Thyroid gland (tissue), 4 donors: ENCODE results near the gene IFT25. TPM values are rescaled to one million over a fixed set of nuclear protein-coding genes. Genes with fewer than 3 reads are reported as not detected.

Experiments
- DNase-seq, 2 donors: peaks; one replicate each; pipeline ENCODE4 v3.0.0-alpha.2; 2019
- H3K27ac ChIP-seq, 3 donors: fragments of 200-600 bp; sonication (generic); 1 replicate in 2 of 3; 2 replicates in 1 of 3; pipeline ENCODE4 v1.5.1; 2016 to 2019; ENCODE audit warnings: mild to moderate bottlenecking in 1 of 3, moderate library complexity in 1 of 3
- H3K27me3 ChIP-seq: fragments of 200-600 bp; sonication (generic); one replicate; pipeline ENCODE4 v1.5.1; 2019
- H3K36me3 ChIP-seq, 2 donors: fragments of 200-600 bp; sonication (generic); one replicate each; pipeline ENCODE4 v1.5.1; 2016 to 2019
- H3K4me1 ChIP-seq, 2 donors: fragments of 200-600 bp; sonication (generic); one replicate each; pipeline ENCODE4 v1.5.1; 2017 to 2019
- H3K4me3 ChIP-seq, 3 donors: fragments of 200-600 bp; sonication (generic); replicated peaks in 1 of 3; 1 replicate in 2 of 3; 2 replicates in 1 of 3; pipeline ENCODE4 v1.5.1; 2016; ENCODE audit warnings: mild to moderate bottlenecking in 1 of 3
- H3K9me3 ChIP-seq: fragments of 200-600 bp; sonication (generic); one replicate; pipeline ENCODE4 v1.5.1; 2017
- POLR2A ChIP-seq, 2 donors: fragments of 450-650 bp; IDR thresholded peaks; one replicate each; pipeline ENCODE4 v1.6.1; 2017; ENCODE audit warnings: antibody characterized with exemption in 2 of 2, mild to moderate bottlenecking in 2 of 2, moderate library complexity in 1 of 2
- WGBS, 2 donors: methylation state at CpG; one replicate each; pipeline ENCODE4 v1.1.5; 2017; 5-methylcytosine and 5-hydroxymethylcytosine counted together
- intact Hi-C: fragments of 100-400 bp; cut with DNase I; formaldehyde crosslinking; loops from one replicate; pipeline ENCODE4 v1.15.1; 2023
- total RNA-seq, 4 donors: library from RNA; depleted of rRNA; stranded (reverse); fragments of >200 nt; gene quantifications; one replicate each; pipeline ENCODE4 v1.2.3, GENCODE V29; 2016
- TF ChIP-seq, protein P1 (sequence below), 6 experiments: fragments of 200-600 bp in 3 of 6; fragments of 450-650 bp in 3 of 6; sonication (generic) in 3 of 6; IDR thresholded peaks; one replicate each; pipeline ENCODE4 v1.5.1; 2016 to 2019; ENCODE audit warnings: antibody characterized with exemption in 6 of 6, mild to moderate bottlenecking in 2 of 6, inconsistent platforms in 1 of 6, moderate library complexity in 1 of 6

IFT25 gene
- total RNA-seq, 4 donors from 2014 or later = 42.4 to 116 (median 77.7) TPM

DNA sequence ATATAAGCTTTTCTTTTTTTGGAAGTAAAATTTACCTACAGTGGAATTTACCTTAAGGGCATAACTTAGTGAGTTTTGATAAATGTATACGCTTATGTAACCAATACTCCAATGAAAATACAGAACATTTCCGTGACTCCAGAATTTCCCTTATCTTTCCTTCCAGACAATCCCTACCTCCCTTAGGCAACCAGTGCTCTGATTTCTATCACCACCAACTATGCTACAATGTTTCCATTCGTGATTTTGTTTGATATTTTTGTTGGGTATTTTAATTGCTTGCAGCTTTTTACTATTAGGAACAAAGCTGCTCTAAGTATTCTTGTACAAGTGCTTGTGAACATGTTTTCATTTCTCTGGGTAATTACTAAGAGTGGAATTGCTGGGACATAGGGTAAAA is 14.6 kb downstream of the IFT25 start:
- Histone ChIP-seq H3K4me1 (no peaks in the 10 kb centered on the region), H3K27ac (no peak overlapping the region), H3K36me3 (peaks cover 0 to 10% of the 10 kb centered on the region in 2 donors), H3K9me3 (no peaks in the 10 kb centered on the region), H3K27me3 (no peaks in the 10 kb centered on the region), H3K4me3 (no peak overlapping the region)
- 94 to 95% methylated on average over 3 of the region's 3 CpGs for WGBS, 2 donors
- TF ChIP-seq, protein P1, sequence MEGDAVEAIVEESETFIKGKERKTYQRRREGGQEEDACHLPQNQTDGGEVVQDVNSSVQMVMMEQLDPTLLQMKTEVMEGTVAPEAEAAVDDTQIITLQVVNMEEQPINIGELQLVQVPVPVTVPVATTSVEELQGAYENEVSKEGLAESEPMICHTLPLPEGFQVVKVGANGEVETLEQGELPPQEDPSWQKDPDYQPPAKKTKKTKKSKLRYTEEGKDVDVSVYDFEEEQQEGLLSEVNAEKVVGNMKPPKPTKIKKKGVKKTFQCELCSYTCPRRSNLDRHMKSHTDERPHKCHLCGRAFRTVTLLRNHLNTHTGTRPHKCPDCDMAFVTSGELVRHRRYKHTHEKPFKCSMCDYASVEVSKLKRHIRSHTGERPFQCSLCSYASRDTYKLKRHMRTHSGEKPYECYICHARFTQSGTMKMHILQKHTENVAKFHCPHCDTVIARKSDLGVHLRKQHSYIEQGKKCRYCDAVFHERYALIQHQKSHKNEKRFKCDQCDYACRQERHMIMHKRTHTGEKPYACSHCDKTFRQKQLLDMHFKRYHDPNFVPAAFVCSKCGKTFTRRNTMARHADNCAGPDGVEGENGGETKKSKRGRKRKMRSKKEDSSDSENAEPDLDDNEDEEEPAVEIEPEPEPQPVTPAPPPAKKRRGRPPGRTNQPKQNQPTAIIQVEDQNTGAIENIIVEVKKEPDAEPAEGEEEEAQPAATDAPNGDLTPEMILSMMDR (IDR thresholded peaks at IDR 0.05) = no peak
- TF ChIP-seq POLR2A (IDR thresholded peaks at IDR 0.05) = no peak
- DNase-seq = no peak
- intact Hi-C loops = no loop called here

DNA sequence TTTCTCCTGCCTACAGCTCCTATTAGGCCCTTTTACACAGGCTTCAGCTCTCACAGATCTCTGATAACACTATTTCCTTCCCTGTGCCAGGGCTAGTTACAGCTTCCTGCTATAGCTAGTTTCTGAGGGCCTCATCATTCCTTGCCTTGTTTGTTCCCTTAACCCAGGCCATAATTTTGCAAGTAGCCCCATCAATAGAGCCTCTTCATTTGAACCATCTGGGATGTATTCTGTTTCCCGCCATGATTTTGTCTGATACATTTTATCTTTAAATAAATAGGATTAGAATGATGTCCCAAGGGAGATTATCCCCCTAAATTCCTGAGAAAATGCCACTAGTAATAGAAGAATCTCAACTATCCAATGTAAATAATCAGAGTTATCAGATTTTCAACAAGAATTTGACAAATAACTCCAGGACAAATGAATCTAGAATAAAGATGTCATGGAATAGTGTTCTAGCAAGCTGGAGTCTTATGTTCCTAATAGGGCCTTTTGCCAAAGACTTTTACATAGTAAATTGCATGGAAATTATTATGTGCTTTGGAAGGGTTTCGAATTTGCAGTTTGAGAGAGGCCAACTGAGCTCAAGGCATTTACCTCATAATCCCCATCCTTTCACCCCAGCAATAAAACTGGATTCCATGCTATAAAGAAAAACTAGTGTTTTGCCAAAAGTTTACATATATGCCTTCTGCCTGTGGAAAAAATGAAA is 16.1 kb downstream of the IFT25 start:
- TF ChIP-seq, protein P1 (IDR thresholded peaks at IDR 0.05) = no peak
- Histone ChIP-seq H3K4me3 (no peak overlapping the region), H3K27me3 (no peaks in the 10 kb centered on the region), H3K27ac (no peak overlapping the region), H3K36me3 (peaks cover 0 to 10% of the 10 kb centered on the region in 2 donors), H3K4me1 (no peaks in the 10 kb centered on the region), H3K9me3 (no peaks in the 10 kb centered on the region)
- DNase-seq = no peak
- 84 to 97% methylated on average over 2 of the region's 2 CpGs for WGBS, 2 donors
- intact Hi-C loops = no loop called here

DNA sequence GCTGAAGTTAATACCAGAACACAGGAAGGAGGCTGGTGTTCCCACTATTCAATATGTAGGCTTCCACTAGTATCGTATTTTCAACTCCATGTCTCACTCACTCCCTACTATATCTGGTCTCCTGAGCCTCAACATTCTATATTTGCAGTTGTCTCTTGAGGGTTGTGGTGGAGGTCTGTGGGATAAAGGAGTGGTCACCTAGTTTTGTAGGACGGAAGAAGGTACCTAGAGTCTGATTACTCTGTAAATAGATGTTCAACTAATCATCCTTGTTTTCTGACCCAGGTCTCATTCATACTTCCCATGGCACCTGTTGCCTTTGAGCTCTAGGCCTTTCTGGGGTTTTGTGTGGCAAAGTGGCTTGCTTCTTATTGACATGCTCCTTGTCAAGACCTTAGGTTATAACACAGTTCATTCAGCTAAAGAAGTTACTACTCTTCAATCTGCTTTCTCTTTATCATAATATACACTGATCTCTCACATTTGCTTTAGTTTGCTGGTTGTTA is 18.1 kb downstream of the IFT25 start:
- Histone ChIP-seq H3K27ac (no peak overlapping the region), H3K36me3 (peaks cover 0 to 17% of the 10 kb centered on the region in 2 donors), H3K9me3 (no peaks in the 10 kb centered on the region), H3K4me1 (no peaks in the 10 kb centered on the region), H3K27me3 (no peaks in the 10 kb centered on the region), H3K4me3 (no peak overlapping the region)
- 89 to 95% methylated on average over 2 of the region's 2 CpGs for WGBS, 2 donors
- intact Hi-C loops = no loop called here
- no peak for DNase-seq
- no peak for TF ChIP-seq POLR2A (IDR thresholded peaks at IDR 0.05)

DNA sequence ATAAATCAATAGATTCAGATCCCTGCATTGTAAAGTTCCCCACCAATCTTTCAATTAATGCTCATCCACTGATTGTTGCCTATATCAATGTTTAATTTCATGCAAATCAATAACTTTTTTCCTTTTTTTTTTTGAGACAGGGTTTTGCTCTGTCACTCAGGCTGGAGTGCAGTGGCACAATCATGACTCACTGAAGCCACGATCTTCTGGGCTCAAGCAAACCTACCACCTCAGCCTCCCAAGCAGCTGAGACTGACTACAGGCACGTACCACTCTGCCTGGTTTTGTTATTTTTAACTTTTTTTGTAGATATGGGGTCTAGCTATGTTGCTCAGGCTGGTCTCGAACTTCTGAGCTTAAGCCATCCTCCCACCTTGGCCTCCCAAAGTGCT is 25.8 kb downstream of the IFT25 start:
- H3K9me3 ChIP-seq = no peaks in the 10 kb centered on the region
- DNase-seq = no peak
- H3K27me3 ChIP-seq = no peaks in the 10 kb centered on the region
- H3K27ac ChIP-seq = no peak overlapping the region
- no peak overlapping the region for H3K4me3 ChIP-seq
- intact Hi-C loops = no loop called here
- 89 to 95% methylated on average over 3 of the region's 3 CpGs for WGBS, 2 donors
- TF ChIP-seq, protein P1 (IDR thresholded peaks at IDR 0.05) = no peak
- no peak for TF ChIP-seq POLR2A (IDR thresholded peaks at IDR 0.05)
- H3K4me1 ChIP-seq = peaks cover 0 to 10% of the 10 kb centered on the region in 2 donors
- H3K36me3 ChIP-seq = peaks cover 0 to 11% of the 10 kb centered on the region in 2 donors

DNA sequence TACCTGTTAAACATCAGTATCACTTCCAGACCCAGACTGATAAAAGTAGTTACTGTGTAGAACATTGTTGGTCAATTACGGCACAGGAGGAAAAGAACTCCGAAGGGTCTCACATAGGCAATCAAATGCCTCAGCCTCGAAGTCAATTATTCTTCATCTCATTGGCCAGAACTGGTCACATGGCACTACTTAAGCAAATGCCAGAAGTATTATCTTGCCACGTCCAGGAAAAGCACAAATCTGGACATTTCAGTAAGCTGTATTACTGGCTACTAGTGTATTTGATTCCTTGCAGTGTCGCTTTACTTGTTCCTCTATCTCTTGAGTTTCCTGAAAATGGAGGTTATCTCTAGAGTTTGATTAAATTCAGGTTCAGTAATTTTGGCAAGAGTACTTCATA is 27.2 kb downstream of the IFT25 start:
- Histone ChIP-seq H3K36me3 (peaks cover 0 to 9% of the 10 kb centered on the region in 2 donors), H3K27me3 (no peaks in the 10 kb centered on the region), H3K27ac (peak overlapping the region in 1 of 3 donors; percentile 37), H3K9me3 (no peaks in the 10 kb centered on the region), H3K4me1 (peaks cover 0 to 14% of the 10 kb centered on the region in 2 donors), H3K4me3 (no peak overlapping the region)
- TF ChIP-seq POLR2A (IDR thresholded peaks at IDR 0.05) = no peak
- TF ChIP-seq, protein P1 (IDR thresholded peaks at IDR 0.05) = no peak
- WGBS, 2 donors = 89 to 91% methylated on average over 5 of the region's 5 CpGs
- intact Hi-C loops = no loop called here
- no peak for DNase-seq
